C4-2B (cell line): ENCODE data around the gene DYRK1B.

Experiments
- H3K27ac ChIP-seq: fragments of 450-650 bp; 2 replicates; pipeline ENCODE4 v1.5.1; 2017
- CTCF ChIP-seq: fragments of 450-650 bp; conservative IDR thresholded peaks from 2 replicates; pipeline ENCODE4 v1.5.1; 2017; ENCODE audit warnings: mild to moderate bottlenecking
- ZFX ChIP-seq: fragments of 450-650 bp; IDR thresholded peaks from 2 replicates; pipeline ENCODE4 v1.6.1; 2017

The DYRK1B gene

DNA sequence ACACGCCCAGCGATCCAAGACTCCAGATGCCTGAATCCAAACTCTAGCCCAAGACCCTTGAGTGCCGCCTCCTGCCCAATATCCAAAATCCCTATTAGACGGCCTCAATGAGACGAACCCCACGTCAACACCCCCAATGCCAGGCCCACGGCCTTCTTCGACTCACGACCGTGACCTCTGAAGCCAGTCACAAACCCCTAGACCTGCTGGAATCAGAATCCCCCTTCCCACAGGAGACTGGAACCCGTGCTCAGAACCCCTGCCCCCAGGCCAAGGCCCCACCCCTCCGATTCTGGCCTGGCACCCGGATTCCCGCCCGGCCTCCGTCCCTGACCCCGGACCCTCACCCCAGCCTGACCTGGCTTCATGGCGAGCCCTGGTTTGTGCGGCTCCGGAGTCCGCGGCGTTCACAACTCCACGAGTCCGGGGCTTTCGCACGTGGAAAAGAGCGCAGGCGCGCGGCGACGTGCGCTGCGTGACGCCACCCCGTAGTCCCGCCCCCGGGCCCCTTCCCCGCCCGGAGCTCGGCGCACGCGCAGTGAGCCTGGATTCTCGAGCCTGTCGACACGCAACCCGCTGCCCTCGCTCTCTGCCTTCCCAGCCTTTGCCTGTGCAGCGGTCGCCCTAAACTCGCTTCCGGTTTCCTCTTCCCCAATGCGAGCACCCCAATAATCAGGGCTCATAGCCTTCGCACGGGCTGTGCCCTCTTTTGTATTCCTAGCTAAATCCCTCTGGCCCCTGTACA is 12.1 kb upstream of the DYRK1B start, which contains the start of gene FBL:
Gene FBL (minus strand): TSS at position 447 of the 745 bp plus-strand sequence. CDS start 79 bp downstream, at position 368.
- TF ChIP-seq ZFX (no peak), CTCF (no peak; the same call in 1 of the 2 replicates)
- peak within 1 kb of the TSS; percentile 93 for H3K27ac ChIP-seq

DNA sequence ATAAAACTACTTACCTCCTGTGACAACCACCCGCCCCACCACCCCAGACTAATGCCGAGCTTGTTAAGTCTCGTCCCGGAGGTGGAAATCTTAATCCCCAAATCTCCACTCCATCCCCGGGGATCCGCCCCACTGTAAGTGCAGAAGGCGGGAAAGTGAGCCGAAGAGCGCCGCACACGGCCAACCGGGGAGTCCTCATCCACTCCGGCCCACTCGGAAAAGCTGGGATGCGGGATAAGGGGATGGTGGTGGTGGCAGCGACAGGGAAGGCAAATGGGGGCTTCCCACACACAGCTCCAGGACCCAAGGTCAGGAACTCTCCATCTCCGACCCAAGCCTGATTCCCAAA is 11.6 kb upstream of the DYRK1B start:
- peak overlapping the region; percentile 93 for H3K27ac ChIP-seq
- no peak; the same call in 1 of the 2 replicates for TF ChIP-seq CTCF
- 0 out of 2 replicates have a peak, but pooled peaks have one; percentile 12 for TF ChIP-seq ZFX

DNA sequence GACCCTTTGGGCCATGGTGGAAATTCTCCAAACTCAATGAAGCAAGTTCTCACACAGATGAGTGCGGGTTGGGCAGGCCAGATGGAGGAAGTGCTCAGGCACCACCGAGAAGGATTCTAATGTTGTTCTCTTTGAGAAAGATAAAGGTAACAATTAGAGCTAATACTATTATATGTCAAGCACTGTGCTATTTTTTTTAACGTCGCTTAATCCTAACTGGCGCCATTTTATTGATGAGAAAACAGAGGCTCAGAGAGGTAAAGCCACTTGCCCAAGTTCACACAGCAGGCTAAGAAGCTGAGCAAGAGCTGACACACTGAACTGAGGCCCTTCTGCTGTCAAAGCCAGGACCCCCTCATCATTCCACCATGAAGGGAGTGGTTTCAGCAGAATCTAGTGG is 11.2 kb upstream of the DYRK1B start:
- H3K27ac ChIP-seq = peak overlapping the region; percentile 93

DNA sequence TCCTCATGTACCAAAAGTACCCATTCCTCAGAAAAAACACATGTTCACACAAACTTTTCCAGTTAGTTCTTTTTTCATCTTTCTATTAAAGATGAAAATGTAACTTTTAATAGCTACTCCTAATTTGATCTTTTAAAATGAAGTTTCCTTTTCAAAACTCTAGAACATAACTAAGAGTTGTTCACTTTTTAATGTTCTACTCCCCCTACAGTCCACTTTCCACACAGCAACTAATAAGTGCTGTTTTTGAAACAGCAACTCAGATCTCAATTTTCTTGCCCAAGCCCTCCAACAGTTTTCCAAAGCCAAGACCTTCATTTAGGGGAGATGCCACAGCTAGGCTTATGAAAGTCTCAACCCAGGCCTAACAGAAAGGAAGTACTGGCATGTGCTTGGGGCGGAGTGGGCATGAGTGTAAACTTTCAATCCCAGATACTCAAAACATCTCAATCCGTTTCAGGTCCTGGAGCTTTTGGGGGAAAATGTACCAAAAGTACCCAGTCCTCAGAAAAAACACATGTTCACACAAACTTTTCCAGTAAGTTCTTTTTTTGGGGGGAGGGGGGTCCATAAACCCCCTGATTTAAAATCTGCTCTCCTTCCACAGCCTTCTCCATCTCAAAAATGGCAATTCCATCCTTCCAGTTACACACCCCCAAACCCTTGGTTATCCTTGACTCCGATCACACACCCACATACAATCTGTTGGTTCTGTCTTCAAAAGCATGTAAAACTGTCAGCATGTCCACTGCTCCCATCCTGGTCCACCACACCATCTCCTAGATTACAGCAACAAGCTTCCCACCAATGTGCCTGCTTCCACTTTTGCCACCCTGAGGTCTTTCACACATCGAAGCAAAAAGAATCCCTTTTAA is 10.2 kb upstream of the DYRK1B start:
- TF ChIP-seq CTCF (peak; percentile 83), ZFX (no peak)
- no peak overlapping the region; the same call in 1 of the 2 replicates for H3K27ac ChIP-seq

More for the DNA sequence above, 11.2 kb upstream of the DYRK1B start:
- TF ChIP-seq CTCF = no peak
- no peak for TF ChIP-seq ZFX

DNA sequence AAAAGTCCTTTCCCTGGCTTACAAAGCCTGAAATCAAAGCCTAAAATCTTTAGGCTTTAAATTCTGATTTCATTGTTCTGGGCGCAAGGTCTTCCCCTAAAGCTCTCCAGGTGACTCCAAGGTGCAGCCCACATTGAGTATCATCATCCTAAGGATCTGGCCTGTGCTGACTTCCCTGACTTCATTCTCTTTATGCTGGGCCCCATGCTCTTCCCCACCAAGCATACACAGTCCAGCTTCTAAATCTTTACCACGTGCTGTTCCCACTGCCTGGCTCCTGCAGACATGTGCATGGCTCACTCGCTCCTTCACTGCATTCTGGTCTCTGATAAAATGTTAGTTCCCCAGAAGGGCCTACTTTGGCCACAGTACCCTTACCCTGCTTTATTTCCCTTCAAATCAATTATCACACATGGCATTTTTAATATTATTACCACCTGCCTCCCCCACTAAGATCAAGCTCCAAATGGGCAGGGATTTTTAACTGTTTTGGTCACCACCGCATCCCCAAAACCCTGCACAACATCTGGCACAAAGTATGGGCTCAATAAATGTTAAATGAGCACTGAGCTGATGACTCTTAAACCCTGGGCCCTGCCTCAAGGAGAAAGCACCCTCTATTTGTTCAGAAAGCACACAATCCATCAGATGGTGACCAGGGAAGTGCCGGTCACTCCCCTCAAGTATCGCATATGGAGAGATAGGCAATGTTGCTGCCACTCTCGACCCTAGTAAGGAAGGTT is 8.9 kb upstream of the DYRK1B start:
- peak overlapping the region; percentile 16; the same call in 1 of the 2 replicates for H3K27ac ChIP-seq
- TF ChIP-seq CTCF = peak; percentile 37
- no peak for TF ChIP-seq ZFX

GRCh38 chr19:39841041-39841440 is 7.1 kb upstream of the DYRK1B start:
- no peak overlapping the region for H3K27ac ChIP-seq
- TF ChIP-seq CTCF = no peak
- no peak for TF ChIP-seq ZFX
